HG03045 (cell line): ENCODE results near the gene STAMBPL1.

Source experiments
- ATAC-seq: cut with Tn5 transposase; IDR thresholded peaks from one replicate; pipeline ENCODE4 v1.9.1; 2021; ENCODE audit warnings: mild to moderate bottlenecking, moderate library complexity; ENCODE audit not compliant: unreplicated experiment

STAMBPL1 gene

GRCh38 chr10:88946965-88947590 lies 67.0 kb downstream of the STAMBPL1 start:
- ATAC-seq, result no peak

- ATAC-seq, result no peak
These were observed 69.0 kb downstream of the STAMBPL1 start for GRCh38 chr10:88949051-88949450.

- no peak for ATAC-seq
These were observed 70.1 kb downstream of the STAMBPL1 start for GRCh38 chr10:88949912-88950837.

- no peak for ATAC-seq
These were observed 72.6 kb downstream of the STAMBPL1 start, which contains the start of gene ACTA2 for GRCh38 chr10:88952647-88953111. Gene ACTA2, minus strand, starts transcription at chr10:88952773. Its CDS starts 3,843 bp downstream, at chr10:88948930.

GRCh38 chr10:88953662-88954061 lies 73.6 kb downstream of the STAMBPL1 start:
- ATAC-seq, result no peak

- no peak for ATAC-seq
These were observed 74.5 kb downstream of the STAMBPL1 start for GRCh38 chr10:88954458-88955083.

GRCh38 chr10:88957381-88957780 lies 77.3 kb downstream of the STAMBPL1 start:
- no peak for ATAC-seq

GRCh38 chr10:88958721-88959120 lies 78.7 kb downstream of the STAMBPL1 start:
- ATAC-seq, result no peak

- ATAC-seq, result no peak
These were observed 80.8 kb downstream of the STAMBPL1 start for GRCh38 chr10:88960802-88961201.

- ATAC-seq, result no peak
These were observed 81.2 kb downstream of the STAMBPL1 start for GRCh38 chr10:88961266-88961665.

- ATAC-seq, result no peak
These were observed 82.3 kb downstream of the STAMBPL1 start for GRCh38 chr10:88962336-88962735.

- no peak for ATAC-seq
These were observed 83.3 kb downstream of the STAMBPL1 start for GRCh38 chr10:88963318-88963717.

- ATAC-seq, result no peak
These were observed 84.3 kb downstream of the STAMBPL1 start for GRCh38 chr10:88964360-88964759.

GRCh38 chr10:88964869-88965415 lies 84.9 kb downstream of the STAMBPL1 start:
- ATAC-seq, result no peak

- ATAC-seq, result no peak
These were observed 86.8 kb downstream of the STAMBPL1 start for GRCh38 chr10:88966797-88967196.

- ATAC-seq, result no peak
These were observed 88.3 kb downstream of the STAMBPL1 start for GRCh38 chr10:88968391-88968790.

GRCh38 chr10:88971221-88972061 lies 91.4 kb downstream of the STAMBPL1 start:
- ATAC-seq, result no peak
